T47D (cell line): ENCODE measurements around the gene FBH1.
"Not testable (repeated sequence)": the region's sequence is repeated elsewhere in the genome, so short reads cannot be mapped to it uniquely, and the experiment has no call there.

Source experiments
- DNase-seq, 2 experiments: peaks; one replicate each; pipeline versions ENCODE4 v3.0.0 to v3.0.0-alpha.2; 2011 to 2012; ENCODE audit warnings: low read depth in 1 of 2, low spot score in 1 of 2
- JUND ChIP-seq: IDR thresholded peaks from 2 replicates; pipeline ENCODE4 v1.6.1; 2012; ENCODE audit warnings: low read depth
- in situ Hi-C: cut with HindIII; loops from 2 replicates; pipeline ENCODE4 v1.10.0; 2016; ENCODE audit warnings: low sequenced_read_pairs, low pct_unique_long_range_greater_than_20kb

FBH1 gene

GRCh38 chr10:5961405-5962100, 71.5 kb downstream of the FBH1 start:
- DNase-seq, result no peak
- TF ChIP-seq JUND, result no peak
- in situ Hi-C loops, result no loop called here

- in situ Hi-C loops, result not testable (repeated sequence)
Measured at GRCh38 chr10:5962358-5962940, 72.4 kb downstream of the FBH1 start.

GRCh38 chr10:5963071-5963470, 73.0 kb downstream of the FBH1 start:
- no peak for TF ChIP-seq JUND
- DNase-seq, result no peak
- in situ Hi-C loops, result no loop called here

More at GRCh38 chr10:5962358-5962940, 72.4 kb downstream of the FBH1 start:
- not testable (repeated sequence) for DNase-seq

GRCh38 chr10:5963591-5963990, 73.5 kb downstream of the FBH1 start:
- in situ Hi-C loops, result no loop called here
- no peak for TF ChIP-seq JUND
- DNase-seq, result no peak

GRCh38 chr10:5964736-5965135, 74.7 kb downstream of the FBH1 start:
- in situ Hi-C loops, result no loop called here
- no peak for DNase-seq
- no peak for TF ChIP-seq JUND

- DNase-seq, result no peak
- in situ Hi-C loops, result no loop called here
- TF ChIP-seq JUND, result no peak
Measured at GRCh38 chr10:5965266-5965665, 75.2 kb downstream of the FBH1 start.

- in situ Hi-C loops, result no loop called here
- TF ChIP-seq JUND, result no peak
- no peak for DNase-seq
Measured at GRCh38 chr10:5968037-5968680, 78.1 kb downstream of the FBH1 start.

GRCh38 chr10:5968681-5969453, 78.8 kb downstream of the FBH1 start:
- in situ Hi-C loops, result no loop called here
- peak in 1 of 2 experiments; percentile 31 for DNase-seq

GRCh38 chr10:5970066-5970465, 80.0 kb downstream of the FBH1 start:
- DNase-seq, result no peak
- TF ChIP-seq JUND, result no peak
- in situ Hi-C loops, result no loop called here

More at GRCh38 chr10:5968681-5969453, 78.8 kb downstream of the FBH1 start:
- TF ChIP-seq JUND, result no peak

GRCh38 chr10:5970527-5970926, 80.5 kb downstream of the FBH1 start:
- no peak for DNase-seq
- TF ChIP-seq JUND, result no peak
- in situ Hi-C loops, result no loop called here

- no peak for TF ChIP-seq JUND
- DNase-seq, result no peak
- in situ Hi-C loops, result no loop called here
Measured at GRCh38 chr10:5971315-5971832, 81.3 kb downstream of the FBH1 start.

GRCh38 chr10:5971886-5972285, 81.8 kb downstream of the FBH1 start:
- no peak for DNase-seq
- in situ Hi-C loops, result no loop called here
- no peak for TF ChIP-seq JUND
